NCI-H1092 treated with DMSO at 0.1 percent for 48 hours (cell line): ENCODE measurements around the gene FAM227A.

ENCODE experiments used
- DNase-seq: peaks from one replicate; lab custom pipeline; 2025; lab: John Stamatoyannopoulos, UW

The FAM227A gene

DNA sequence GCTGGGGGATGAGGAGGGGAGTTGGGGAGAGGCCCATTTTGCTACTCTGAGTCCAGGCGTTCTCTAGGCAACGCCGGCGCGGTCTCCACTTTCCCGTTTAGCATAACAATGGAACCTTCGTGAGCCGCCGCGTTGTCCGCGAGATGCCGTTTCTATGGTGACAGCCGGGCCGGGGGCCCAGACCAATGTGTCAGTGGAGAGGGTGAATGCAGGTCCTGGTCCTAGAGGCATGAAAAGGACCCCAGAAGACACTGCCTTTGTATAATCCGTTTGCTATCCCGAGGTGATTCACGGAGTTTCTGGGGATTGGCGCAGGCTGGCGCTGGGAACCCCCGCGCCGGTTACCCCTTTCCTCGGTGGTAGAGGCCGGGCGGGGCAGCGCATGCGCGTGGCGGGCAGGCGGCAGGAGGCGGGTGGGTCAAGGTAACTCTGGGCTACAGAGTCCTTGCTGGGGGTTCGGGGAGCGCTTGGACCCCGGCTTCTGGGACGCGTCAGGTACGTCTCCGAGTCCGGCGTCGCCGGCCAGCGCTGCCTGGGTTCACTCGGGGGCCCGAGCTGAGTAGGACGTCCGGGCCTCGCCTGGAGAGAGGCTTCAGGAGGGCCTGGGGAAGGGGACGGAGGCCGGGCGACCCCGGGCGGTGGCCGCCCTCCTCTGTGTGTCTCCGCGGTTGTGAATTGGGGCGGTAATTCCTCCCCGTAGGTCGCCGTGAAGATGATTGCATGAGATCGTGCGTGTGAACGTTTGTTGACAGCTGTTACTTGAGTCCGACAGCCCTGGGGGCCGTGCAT lies at the start of gene FAM227A, which contains the start of gene CBY1:
FAM227A (minus strand) TSS at position 137 of the 789 bp plus-strand sequence. CDS start 6,224 bp downstream, outside the sequence.
CBY1 (plus strand) TSS at position 383 of the 789 bp plus-strand sequence. CDS start 11,417 bp downstream, outside the sequence.
- peak; percentile 92 for DNase-seq

- DNase-seq: peak; percentile 100
Observed at GRCh38 chr22:38705235-38706100, 49.3 kb upstream of the FAM227A start, which contains the start of gene GTPBP1. TSS of gene GTPBP1 (plus strand) at chr22:38705944. CDS start at chr22:38705956, 12 bp downstream.

- DNase-seq: no peak
Observed at GRCh38 chr22:38704654-38705234, 48.6 kb upstream of the FAM227A start.

DNA sequence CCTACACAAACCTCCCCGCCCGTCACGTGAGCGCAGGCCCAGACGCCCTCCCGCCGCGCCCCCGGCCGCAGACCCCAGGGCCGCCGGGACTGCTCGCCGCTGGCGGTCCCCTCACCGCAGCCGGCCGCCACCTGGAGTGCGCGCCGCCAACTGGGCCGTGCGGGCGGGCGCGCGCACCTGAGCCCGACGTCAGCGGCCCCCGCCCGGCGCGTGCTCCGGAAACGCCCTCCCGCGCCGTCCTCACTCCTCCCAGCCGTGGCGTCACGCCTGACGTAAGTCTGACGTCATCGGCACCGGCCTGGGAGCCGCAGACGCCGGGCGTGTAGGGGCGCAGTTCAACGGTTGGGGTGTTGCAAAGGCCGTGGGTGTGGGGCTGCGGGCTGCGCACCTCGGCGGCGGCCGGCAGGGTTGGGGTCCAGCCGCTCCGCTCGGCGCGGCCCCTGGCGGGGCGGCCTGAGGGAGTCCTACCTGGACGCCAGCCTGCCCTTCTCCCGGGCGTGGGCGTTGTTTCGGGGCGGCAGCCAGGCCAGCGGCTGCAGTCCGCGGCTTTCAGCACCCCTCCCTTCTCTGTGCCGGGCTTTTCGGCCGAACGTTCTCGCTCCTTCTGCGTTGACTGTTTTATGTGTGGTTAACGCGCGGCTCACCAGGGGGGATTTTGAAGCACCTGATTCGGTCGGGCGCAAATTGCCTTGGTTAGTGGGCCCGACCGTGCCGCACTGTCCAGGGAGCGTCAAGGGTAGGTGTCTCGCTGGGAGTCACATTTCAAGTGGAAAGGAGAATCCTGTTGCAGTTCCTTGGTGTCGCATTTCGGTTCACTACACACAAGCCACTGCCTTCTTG lies 44.8 kb upstream of the FAM227A start, which contains the start of gene JOSD1:
JOSD1 (minus strand) TSS at position 155 of the 840 bp plus-strand sequence. CDS start 956 bp downstream, outside the sequence.
- DNase-seq: peak; percentile 82

GRCh38 chr22:38700270-38700788 lies 44.1 kb upstream of the FAM227A start:
- no peak for DNase-seq

GRCh38 chr22:38699784-38700183 lies 43.6 kb upstream of the FAM227A start:
- DNase-seq: no peak

GRCh38 chr22:38699143-38699542 lies 43.0 kb upstream of the FAM227A start:
- no peak for DNase-seq

DNA sequence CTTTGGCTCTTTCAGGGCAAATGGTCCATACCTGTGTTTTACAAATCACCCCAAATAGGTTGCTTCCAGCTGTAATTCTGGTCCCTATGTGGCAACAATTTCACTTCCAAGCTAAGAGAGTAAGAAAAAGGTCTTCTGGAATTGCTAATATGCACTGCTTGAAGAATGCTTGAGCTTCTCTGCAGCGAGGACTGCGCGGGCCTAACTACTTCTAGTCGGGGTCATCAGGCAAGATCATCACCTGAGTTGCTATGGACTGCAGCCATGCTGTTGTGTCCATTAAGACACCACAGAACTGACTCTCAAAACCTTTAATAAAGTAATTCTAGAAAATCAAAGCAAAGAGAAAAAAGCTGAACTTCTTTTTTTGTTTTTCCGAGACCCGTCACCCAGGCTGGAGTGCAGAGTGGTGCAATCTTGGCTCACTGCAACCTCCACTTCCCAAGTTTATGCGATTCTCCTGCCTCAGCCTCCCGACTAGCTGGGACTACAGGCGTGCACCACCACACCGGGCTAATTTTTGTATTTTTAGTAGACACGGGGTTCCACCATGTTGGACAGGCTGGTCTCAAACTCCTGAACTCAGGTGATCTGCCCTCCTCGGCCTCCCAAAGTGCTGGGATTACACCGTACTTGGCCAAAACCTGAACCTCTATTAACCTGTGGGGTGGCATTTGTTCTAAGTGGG lies 42.4 kb upstream of the FAM227A start:
- no peak for DNase-seq

DNA sequence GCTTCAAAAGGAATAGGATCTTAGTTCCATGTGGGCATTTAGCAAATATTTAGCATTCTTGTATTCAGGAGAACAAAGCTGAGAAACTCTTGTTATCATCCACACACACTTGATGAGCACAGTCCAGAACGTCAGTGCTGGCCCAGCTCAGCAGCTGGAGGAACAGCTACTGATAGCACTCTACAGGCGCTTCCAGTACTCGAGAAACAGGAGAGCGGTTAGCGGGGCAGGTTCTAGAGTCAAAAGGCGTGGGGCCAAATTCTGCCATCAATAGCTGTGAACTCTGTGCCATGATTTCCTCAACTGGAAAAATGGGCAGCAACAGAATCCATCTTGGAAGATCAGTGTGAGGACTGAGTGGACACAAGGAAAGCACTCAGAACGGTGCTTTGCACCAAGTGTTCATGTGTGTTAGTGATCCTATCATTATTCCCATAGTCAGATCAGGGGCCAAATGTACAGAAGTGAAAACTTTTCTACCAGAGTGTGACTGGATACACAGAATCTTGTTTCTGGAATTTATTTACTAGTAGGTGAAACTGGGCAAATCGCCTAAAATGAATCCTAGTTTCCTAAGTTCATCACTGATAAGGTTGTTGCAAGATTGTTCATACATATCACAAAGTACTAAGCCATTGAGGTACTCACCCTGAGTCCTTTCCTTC lies 41.4 kb upstream of the FAM227A start:
- no peak for DNase-seq

GRCh38 chr22:38696606-38697424 lies 40.6 kb upstream of the FAM227A start:
- DNase-seq: no peak

- DNase-seq: no peak
Observed at GRCh38 chr22:38694940-38695339, 38.7 kb upstream of the FAM227A start.

- no peak for DNase-seq
Observed at GRCh38 chr22:38694049-38694448, 37.9 kb upstream of the FAM227A start.

GRCh38 chr22:38689651-38690050 lies 33.5 kb upstream of the FAM227A start:
- DNase-seq: no peak

GRCh38 chr22:38685761-38686160 lies 29.6 kb upstream of the FAM227A start:
- no peak for DNase-seq

DNA sequence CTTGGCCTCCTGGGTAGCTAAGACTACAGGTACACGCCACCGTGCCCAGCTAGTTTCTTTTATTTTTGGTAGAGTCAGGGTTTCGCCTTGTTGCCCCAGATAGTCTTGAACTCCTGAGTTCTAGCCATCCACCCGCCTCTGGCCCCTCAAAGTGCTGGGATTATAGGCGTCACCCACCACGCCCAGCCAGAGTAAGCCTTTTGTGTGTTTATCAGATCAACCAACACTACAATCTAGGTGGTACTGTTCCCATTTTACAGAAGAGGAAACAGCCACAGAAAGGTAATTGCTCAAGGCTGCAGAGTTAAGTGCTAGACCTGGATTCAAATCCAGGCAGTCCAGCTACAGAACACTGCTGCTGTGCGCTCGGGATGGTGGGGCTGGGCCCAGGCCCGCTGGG lies 28.7 kb upstream of the FAM227A start:
- no peak for DNase-seq

DNA sequence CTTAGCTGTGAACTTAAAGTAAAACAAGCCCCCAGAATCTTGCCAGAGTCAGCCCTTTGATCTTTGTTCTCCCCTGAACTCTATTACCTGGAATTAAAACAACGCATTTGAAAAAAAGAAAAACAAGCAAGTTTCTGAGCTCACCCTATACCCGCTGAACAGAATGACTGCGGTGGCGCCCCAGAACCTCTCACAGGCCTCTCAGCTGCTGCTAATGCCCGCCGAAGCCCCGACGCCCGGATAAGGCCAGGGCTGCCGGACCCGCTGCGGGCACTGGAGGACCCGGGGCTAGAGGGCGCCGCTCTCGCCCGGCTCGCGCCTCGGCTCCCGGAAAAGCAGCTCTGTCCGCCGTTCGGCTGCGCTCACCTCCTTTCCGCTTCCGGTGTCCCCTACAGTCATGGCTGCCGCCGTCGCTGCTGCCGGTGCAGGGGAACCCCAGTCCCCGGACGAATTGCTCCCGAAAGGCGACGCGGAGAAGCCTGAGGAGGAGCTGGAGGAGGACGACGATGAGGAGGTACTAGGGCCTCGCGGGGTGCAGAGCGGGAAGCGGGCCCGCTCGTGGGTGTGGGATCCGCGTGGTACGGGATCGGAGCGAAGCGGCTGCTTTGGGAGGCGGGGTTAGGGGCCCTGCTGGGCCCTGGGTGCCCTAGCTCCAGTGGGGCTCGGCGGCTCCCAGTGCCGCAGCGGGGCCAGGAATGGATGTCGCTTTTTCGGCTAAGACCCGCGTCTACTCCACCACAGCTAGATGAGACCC lies 25.6 kb upstream of the FAM227A start, which contains the start of gene TOMM22:
TOMM22 (plus strand) TSS at position 376 of the 754 bp plus-strand sequence; CDS start at position 398, 22 bp downstream.
- peak; percentile 88 for DNase-seq

DNA sequence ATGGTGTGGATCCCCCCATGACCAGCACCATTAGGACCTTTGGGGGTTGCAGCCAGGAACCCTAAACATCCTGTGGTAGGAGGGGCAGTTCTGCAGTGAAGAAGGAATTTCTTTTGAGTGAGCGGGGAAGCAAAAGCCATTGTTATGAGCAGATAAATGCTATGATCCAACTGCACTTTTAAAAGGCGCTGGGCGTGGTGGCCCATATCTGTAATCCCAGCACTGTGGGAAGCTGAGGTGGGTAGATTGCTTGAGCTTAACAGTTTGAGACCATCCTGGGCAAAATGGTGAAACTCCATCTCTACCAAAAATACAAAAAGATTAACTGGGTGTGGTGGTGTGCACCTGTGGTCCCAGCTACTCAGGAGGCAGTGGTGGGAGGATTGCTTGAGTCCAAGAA lies 19.6 kb upstream of the FAM227A start:
- DNase-seq: no peak

DNA sequence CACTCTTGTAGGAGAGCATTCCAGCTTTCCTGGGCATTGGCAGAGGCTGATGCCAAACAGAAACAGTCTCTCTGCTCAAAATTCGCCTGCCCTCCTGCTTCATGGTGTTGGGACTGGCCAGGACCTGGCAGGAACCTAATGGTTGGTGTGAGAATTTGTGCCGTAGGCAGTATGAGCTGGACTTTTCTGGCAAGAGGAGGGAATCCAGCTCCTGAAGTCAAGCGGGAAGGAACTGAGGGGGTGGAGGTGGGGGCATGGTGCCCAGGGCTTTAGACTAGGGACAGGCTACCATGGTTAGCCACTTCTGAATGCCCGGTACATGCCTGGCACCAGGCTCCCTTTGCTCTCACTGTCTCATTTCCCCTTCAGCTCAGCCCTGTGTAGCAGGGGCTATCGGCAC lies 18.7 kb upstream of the FAM227A start:
- no peak for DNase-seq
